Stomach (tissue), 4 donors: ENCODE data around the gene C4B.
"Not testable (repeated sequence)": the region's sequence is repeated elsewhere in the genome, so short reads cannot be mapped to it uniquely, and the experiment has no call there.

Source experiments
- CTCF ChIP-seq, 7 experiments: fragments of 450-650 bp in 4 of 7; fragments of 200-600 bp in 3 of 7; sonication (generic) in 3 of 7; IDR thresholded peaks; one replicate each; pipeline ENCODE4 v1.5.1; 2016 to 2019; ENCODE audit warnings: antibody characterized with exemption in 7 of 7, control low read depth in 2 of 7, mild to moderate bottlenecking in 1 of 7
- POLR2AphosphoS5 ChIP-seq, 3 donors: sonication (generic); formaldehyde crosslinking; IDR thresholded peaks; one replicate each; pipeline ENCODE4 v1.6.1; 2016; ENCODE audit warnings: antibody characterized with exemption in 3 of 3

GRCh38 chr6:32053314-32053713, 38.7 kb downstream of the C4B start:
- TF ChIP-seq CTCF, POLR2AphosphoS5 (IDR thresholded peaks at IDR 0.05): not testable (repeated sequence)
